Small intestine (tissue), 7 donors: ENCODE results near the gene TOB2. TPM values are rescaled to one million over a fixed set of nuclear protein-coding genes. Genes with fewer than 3 reads are reported as not detected.

Experiments used
- DNase-seq, 2 donors: peaks; one replicate each; pipeline versions ENCODE4 v3.0.0 to v3.0.0-alpha.2; 2013
- FAIRE-seq: peaks from 2 replicates; lab custom pipeline; 2012; peaks lifted over from hg19 to GRCh38; lab: Jason Lieb, UNC
- H3K27ac ChIP-seq, 3 donors: one replicate each; pipeline ENCODE4 v1.5.1; 2013; ENCODE audit warnings: low read length in 2 of 3, mild to moderate bottlenecking in 2 of 3, control low read depth in 1 of 3, inconsistent platforms in 1 of 3, low read depth in 1 of 3, moderate library complexity in 1 of 3
- H3K27me3 ChIP-seq, 3 donors: one replicate each; pipeline ENCODE4 v1.6.1; 2013; ENCODE audit warnings: low read length in 3 of 3, inconsistent platforms in 1 of 3; ENCODE audit not compliant: control insufficient read depth in 3 of 3, insufficient read depth in 3 of 3
- H3K36me3 ChIP-seq, 3 donors: one replicate each; pipeline ENCODE4 v1.6.1; 2013; ENCODE audit warnings: low read length in 3 of 3, inconsistent platforms in 1 of 3, low read depth in 1 of 3, mild to moderate bottlenecking in 1 of 3, moderate library complexity in 1 of 3; ENCODE audit not compliant: control insufficient read depth in 3 of 3, insufficient read depth in 2 of 3
- H3K4me1 ChIP-seq, 3 donors: one replicate each; pipeline ENCODE4 v1.6.1; 2013; ENCODE audit warnings: low read length in 2 of 3, inconsistent platforms in 1 of 3, low read depth in 1 of 3, mild to moderate bottlenecking in 1 of 3, moderate library complexity in 1 of 3; ENCODE audit not compliant: control insufficient read depth in 3 of 3, insufficient read depth in 2 of 3
- H3K4me3 ChIP-seq, 3 donors: one replicate each; pipeline ENCODE4 v1.5.1; 2013; ENCODE audit warnings: low read length in 3 of 3, control low read depth in 1 of 3, inconsistent platforms in 1 of 3, low read depth in 1 of 3, mild to moderate bottlenecking in 1 of 3, moderate library complexity in 1 of 3
- H3K9me3 ChIP-seq, 2 donors: one replicate each; pipeline ENCODE4 v1.6.1; 2013; ENCODE audit warnings: low read depth in 1 of 2, low read length in 1 of 2; ENCODE audit not compliant: control insufficient read depth in 2 of 2, insufficient read depth in 1 of 2
- WGBS, 3 donors: extraction: QIAGEN DNeasy Blood & Tissue Kit; methylation state at CpG; one replicate each; pipeline ENCODE4 v1.1.7; 2013; 5-methylcytosine and 5-hydroxymethylcytosine counted together
- polyA plus RNA-seq, 4 donors: library from polyadenylated mRNA; stranded (reverse) in 3 of 4; unstranded in 1 of 4; fragments of 200-250 nt in 3 of 4; fragments of 120-200 nt in 1 of 4; gene quantifications; one replicate each; pipeline versions ENCODE4 v1.2.1 to v1.2.3, GENCODE V29; 2013
- donor health status: healthy with polysubstance abuse.
- donor health status: control.
- donor health status: control.
- donor health status: Bipolar disorder and iron deficiency.
- donor health status: healthy.

TOB2 gene
- polyA plus RNA-seq, 4 donors: 15.1 to 63.9 (median 26.5) TPM

DNA sequence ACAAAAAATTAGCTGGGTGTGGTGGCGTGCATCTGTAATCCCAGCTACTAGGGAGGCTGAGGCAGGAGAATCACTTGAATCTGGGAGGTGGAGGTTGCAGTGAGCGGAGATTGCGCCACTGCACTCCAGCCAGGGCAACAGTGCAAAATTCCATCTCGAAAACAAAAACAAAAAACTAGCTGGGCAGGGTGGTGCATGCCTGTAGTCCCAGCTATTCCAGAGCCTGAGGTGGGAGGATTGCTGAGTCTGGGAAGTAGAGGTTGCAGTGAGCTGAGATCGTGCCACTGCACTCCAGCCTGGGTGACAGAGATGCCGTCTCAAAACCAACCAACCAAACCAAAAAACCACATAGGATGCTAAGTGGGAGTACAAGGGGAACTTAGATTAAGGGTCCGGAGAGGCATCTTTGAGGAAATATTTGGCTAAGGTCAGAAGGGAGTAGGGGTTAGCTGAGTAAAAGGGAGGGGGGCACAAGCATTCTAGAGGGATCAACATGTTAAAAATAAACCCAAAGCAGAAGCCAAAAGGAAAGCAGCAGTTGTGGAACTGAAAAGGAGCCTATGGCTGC lies 11.6 kb upstream of the TOB2 start:
- no peak for FAIRE-seq
- Histone ChIP-seq H3K27me3 (no peaks in the 10 kb centered on the region), H3K4me3 (no peak overlapping the region), H3K9me3 (no peaks in the 10 kb centered on the region), H3K36me3 (peaks cover 0 to 47% (median 5%) of the 10 kb centered on the region in 3 donors), H3K4me1 (peaks cover 0 to 5% (median 0%) of the 10 kb centered on the region in 3 donors), H3K27ac (no peak overlapping the region)
- WGBS, 3 donors: 82 to 88% (median 87%) methylated on average over 7 of the region's 7 CpGs
- no peak for DNase-seq

DNA sequence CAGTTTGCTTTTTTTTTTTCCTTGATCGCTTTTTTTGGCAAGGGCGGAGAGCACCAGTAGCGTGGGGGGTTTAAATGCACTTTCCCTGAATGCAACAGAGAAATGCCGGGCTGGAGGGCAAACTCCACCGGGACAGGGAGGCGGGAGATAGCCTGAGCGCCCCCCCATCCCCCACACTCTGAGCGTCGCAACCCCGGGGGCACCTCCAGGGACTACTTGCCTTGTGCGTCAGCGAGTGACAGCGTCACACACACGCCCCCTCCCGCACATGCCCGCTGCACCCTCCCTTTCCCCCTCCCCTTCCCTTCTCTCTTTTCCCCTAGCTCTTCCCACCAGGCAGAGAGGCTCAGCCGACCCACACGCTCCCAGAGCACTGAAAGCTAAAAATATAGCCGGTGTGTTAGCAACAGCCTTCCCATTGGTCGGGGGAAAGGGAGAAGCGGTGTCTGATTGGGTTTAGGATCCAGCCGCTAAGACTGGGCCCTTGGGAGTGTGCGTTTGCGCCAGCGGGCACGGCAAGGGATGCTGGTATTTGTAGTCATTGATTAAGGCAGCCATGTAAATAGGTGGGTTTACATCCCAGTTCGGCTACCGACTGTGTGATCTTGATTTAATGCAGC lies 1.7 kb upstream of the TOB2 start:
- H3K9me3 ChIP-seq: no peaks in the 10 kb centered on the region
- H3K27me3 ChIP-seq: no peaks in the 10 kb centered on the region
- WGBS, 3 donors: 0% methylated on average over 26 to 28 of the region's 28 CpGs
- peaks cover 0 to 8% (median 0%) of the 10 kb centered on the region in 3 donors for H3K36me3 ChIP-seq
- H3K4me1 ChIP-seq: peaks cover 0 to 13% (median 0%) of the 10 kb centered on the region in 3 donors
- peak; percentile 99 to 100 for DNase-seq
- FAIRE-seq: peak; percentile 92
- peak overlapping the region; percentile 91 to 100 (median 95) for H3K27ac ChIP-seq
- H3K4me3 ChIP-seq: peak overlapping the region; percentile 68 to 97 (median 90)

DNA sequence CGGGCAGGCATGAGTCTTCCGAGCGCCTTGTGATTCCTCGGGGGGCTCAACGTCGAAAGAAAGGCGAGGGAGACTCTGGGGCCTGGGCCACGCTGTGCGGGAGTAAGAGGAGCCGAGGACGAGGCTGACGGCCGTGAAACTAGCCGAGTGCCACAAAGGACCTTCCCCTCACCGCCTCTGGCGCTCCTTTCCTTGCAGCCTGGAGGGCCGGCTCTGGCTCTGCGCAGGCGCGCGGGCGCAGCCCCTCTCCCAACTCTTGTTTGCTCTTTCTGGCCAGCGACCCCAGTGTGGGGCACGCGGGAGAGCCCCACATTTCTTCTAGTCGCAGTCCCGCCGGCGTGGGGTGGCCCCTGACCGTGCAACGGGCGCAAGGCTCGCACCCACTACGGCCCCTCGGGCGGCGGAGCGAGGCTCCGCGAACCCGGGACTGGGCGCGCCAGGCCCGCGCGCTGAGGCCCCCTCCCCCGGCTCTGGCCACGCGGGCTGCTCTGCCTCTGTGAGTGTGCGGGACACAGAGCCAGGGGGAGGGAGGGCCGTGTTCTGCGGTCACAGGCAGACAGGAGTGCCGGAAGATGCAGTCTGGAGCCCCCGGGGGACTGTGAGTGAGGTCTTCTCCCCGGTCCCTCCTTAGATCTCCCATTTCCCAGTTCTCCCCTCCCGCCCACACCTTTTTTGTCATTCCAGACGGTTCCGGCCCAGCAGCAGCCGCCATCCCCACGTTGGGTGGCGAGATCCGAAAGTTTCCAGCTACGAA lies 1.0 kb upstream of the TOB2 start:
- FAIRE-seq (no peak), DNase-seq (peak; percentile 64 to 80)
- peaks cover 0 to 19% (median 0%) of the 10 kb centered on the region in 3 donors for H3K4me1 ChIP-seq
- no peaks in the 10 kb centered on the region for H3K9me3 ChIP-seq
- whole genome bisulfite sequencing, 3 donors: 0% methylated on average over 54 to 63 of the region's 63 CpGs
- H3K27me3 ChIP-seq: no peaks in the 10 kb centered on the region
- peak overlapping the region; percentile 91 to 100 (median 95) for H3K27ac ChIP-seq
- H3K4me3 ChIP-seq: peak overlapping the region; percentile 68 to 97 (median 90)
- peaks cover 0 to 13% (median 2%) of the 10 kb centered on the region in 3 donors for H3K36me3 ChIP-seq

DNA sequence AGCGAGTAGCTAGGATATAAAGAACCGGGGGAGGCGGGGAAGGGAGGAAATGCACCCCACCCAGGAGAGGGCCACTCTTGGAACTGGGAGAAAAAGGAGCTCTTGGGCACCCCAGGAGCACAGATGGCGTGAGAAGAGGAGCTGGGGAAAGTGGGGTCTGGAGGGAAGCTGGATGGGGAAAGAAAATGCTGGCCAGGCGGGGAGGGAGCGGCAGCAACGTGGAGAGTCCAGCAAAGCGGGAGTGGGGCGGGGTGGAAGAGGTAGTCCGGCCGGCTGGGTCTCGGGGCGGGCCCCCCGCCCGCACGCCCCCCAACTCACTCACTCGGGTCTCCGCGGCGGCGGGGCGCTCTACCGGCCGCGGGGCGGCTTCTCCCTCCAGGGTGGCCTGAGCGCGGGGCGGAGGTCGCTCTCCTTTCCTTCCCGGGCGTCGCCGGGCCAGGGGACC lies 522 bp downstream of the TOB2 start:
- Histone ChIP-seq H3K9me3 (no peaks in the 10 kb centered on the region), H3K27me3 (no peaks in the 10 kb centered on the region), H3K4me1 (peaks cover 0 to 22% (median 0%) of the 10 kb centered on the region in 3 donors), H3K27ac (peak overlapping the region; percentile 81 to 100 (median 95)), H3K4me3 (peak overlapping the region; percentile 68 to 97 (median 90)), H3K36me3 (peaks cover 0 to 16% (median 2%) of the 10 kb centered on the region in 3 donors)
- DNase-seq (no peak), FAIRE-seq (no peak)
- 0 to 2% (median 1%) methylated on average over 20 to 34 of the region's 34 CpGs for WGBS, 3 donors

DNA sequence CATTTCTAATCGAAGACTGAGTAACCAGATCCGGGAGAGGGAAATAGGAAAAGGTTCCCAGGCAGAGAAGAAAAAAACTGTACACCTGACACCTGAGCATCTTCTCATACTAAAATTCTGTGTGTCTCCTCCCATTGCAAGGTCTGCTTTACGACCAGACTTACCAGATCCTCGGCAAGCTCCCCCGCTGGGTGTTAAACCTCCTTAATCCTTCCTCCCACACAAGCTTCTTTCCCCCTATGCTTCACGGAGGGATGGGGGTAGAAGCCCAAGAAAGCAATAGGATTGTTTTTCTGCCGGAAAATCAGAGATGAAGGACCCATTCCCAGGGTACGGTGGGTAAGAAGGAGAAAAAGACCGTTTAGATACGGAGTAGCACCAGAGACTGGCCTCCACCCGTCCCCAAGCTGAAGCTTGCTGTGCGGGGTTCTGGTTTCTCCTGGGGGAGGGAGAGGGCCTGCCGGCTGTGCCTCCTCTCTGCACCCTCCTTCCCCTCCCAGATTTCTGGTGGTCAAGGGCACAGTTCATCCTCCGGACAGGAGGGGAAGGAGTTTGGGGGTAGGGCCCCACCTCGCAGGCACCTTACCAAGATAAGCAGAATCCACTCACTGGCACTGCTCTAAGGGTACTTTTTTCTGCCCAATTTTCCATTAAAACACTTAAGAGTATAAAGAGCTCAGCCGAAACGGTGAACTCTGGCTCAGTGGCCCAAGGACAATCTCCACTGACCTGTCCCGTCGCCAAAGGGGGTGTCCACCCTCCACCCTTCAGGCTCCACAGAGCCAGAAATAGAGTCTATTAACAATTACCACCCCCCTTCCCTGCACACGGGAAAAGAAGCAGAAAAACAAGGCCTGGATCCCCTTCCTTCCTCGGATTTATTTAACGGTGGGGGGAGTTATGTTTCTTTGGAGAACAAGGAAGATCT lies 1.2 kb downstream of the TOB2 start:
- Histone ChIP-seq H3K4me3 (peak overlapping the region; percentile 68 to 97 (median 90)), H3K4me1 (peaks cover 0 to 22% (median 0%) of the 10 kb centered on the region in 3 donors), H3K36me3 (peaks cover 0 to 23% (median 2%) of the 10 kb centered on the region in 3 donors), H3K9me3 (no peaks in the 10 kb centered on the region), H3K27me3 (no peaks in the 10 kb centered on the region), H3K27ac (peak overlapping the region; percentile 81 to 100 (median 95))
- 0 to 1% (median 0%) methylated on average over 22 of the region's 22 CpGs for WGBS, 3 donors
- DNase-seq: peak; percentile 51 to 57
- no peak for FAIRE-seq

DNA sequence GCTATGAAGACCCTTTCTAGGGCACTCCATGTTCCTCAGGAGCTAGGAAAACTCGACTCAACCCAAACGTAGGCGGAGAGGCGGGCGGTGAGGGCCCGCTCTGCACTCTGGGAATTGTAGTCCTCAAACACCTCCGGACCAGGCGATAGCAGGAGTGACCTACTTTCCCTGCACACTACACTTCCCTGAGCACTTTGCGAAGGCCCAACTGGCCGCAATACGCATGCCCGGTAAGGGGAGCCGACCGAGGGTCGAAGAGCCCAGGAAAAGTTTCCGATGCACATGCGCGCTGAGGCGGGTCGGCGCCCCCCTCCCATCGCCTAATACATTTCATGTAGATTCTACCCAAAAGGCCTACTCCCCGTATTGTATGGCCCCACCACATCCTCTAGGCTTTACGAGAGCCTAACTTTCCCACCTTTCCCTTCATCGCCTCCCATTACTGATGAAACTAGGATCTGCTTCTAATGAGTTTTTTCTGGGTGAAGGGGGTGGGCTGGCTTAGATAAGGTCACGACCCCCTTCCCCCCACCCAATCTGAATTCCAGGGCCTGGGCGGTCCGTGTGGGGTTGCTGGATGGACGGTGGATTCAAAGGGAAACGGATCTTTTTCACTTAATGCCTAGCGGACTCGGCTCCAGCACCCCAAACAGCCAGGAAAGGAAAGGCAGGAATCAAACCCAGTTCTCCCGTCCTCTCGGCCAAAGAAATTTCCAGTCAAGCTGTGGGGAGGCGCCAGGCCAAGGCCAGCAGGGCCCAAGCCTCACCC lies 2.1 kb downstream of the TOB2 start:
- peaks cover 0 to 30% (median 2%) of the 10 kb centered on the region in 3 donors for H3K36me3 ChIP-seq
- peak overlapping the region; percentile 81 to 100 (median 95) for H3K27ac ChIP-seq
- H3K9me3 ChIP-seq: no peaks in the 10 kb centered on the region
- DNase-seq (peak; percentile 93 to 96), FAIRE-seq (no peak)
- WGBS, 3 donors: 0% methylated on average over 35 of the region's 35 CpGs
- H3K27me3 ChIP-seq: no peaks in the 10 kb centered on the region
- peak overlapping the region; percentile 68 to 97 (median 90) for H3K4me3 ChIP-seq
- H3K4me1 ChIP-seq: peaks cover 0 to 22% (median 0%) of the 10 kb centered on the region in 3 donors

DNA sequence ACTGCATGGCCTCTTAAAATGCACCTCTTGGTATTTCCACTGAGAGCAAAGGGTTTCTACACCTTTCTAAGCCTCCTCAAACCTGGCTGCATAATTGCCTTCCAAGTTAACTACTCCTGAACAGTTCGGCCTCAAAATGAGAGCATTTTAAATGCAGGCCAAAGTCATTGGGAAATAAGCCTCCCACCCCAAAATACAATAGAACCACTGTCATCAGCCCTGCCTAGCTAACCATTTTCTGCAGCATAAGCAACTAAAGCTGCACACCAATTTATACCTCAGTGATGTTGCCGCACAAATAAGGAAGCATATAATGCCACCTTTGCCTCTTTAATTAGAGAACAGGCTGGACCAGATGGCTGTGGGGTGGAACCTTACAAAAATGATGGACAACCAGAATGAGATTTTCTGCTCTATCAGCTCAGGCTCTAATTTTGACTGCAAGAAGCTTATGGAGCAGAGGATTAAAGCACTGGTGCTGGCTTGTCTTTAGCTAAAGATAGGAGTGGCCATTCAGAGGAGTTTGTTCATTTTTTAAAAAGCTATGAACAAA lies 4.3 kb downstream of the TOB2 start:
- Histone ChIP-seq H3K4me3 (no peak overlapping the region), H3K4me1 (peaks cover 0 to 14% (median 0%) of the 10 kb centered on the region in 3 donors), H3K27ac (peak overlapping the region in 1 of 3 donors; percentile 17), H3K27me3 (no peaks in the 10 kb centered on the region), H3K36me3 (peaks cover 1 to 47% (median 2%) of the 10 kb centered on the region in 3 donors), H3K9me3 (no peaks in the 10 kb centered on the region)
- 41 to 55% (median 53%) methylated on average over 2 of the region's 2 CpGs for WGBS, 3 donors
- DNase-seq (peak in 1 of 2 donors; percentile 23), FAIRE-seq (no peak)
